ENCODE data around the gene AKIRIN2. TPM values are rescaled to one million over a fixed set of nuclear protein-coding genes. Genes with fewer than 3 reads are reported as not detected.

Gene AKIRIN2
- total and polyA plus RNA-seq, 4 donors = 11.0 to 18.8 (median 14.4) TPM

- DNase-seq (ENCODE audit: low spot score) = peak; percentile 46
- peaks cover 8 to 39% (median 16%) of the 10 kb centered on the region in 4 donors for H3K4me1 ChIP-seq (ENCODE audit: control insufficient read depth in 4 of 4, insufficient read depth in 4 of 4, low read length in 3 of 4)
- WGBS = 0% methylated on average over 18 of the region's 18 CpGs
Observed at GRCh38 chr6:87700397-87701343, 1.4 kb downstream of the AKIRIN2 start.

More at GRCh38 chr6:87700397-87701343, 1.4 kb downstream of the AKIRIN2 start:
- H3K27me3 ChIP-seq (ENCODE audit: control insufficient read depth in 4 of 4, insufficient read depth in 4 of 4, low read length in 3 of 4) = no peaks in the 10 kb centered on the region
- peak overlapping the region; percentile 73 to 100 (median 98) for H3K4me3 ChIP-seq (ENCODE audit: low read depth in 1 of 3, low read length in 3 of 3)
- TF ChIP-seq RXRA (IDR thresholded peaks at IDR 0.05) (peak; percentile 29 to 48), YY1 (IDR thresholded peaks at IDR 0.05) (no peak), ATF3 (IDR thresholded peaks at IDR 0.05) (no peak), FOXA1 (IDR thresholded peaks at IDR 0.05) (no peak), JUND (IDR thresholded peaks at IDR 0.05) (peak in 1 of 2 donors; percentile 50), RAD21 (IDR thresholded peaks at IDR 0.05) (peak; percentile 53 to 62), HNF4A (conservative IDR thresholded peaks at IDR 0.05) (peak; percentile 21), GABPA (IDR thresholded peaks at IDR 0.05 in 1 of 2, conservative IDR thresholded peaks at IDR 0.05 in 1 of 2) (peak in 1 of 2 donors; percentile 49), FOXA2 (IDR thresholded peaks at IDR 0.05) (no peak), EGR1 (IDR thresholded peaks at IDR 0.05; ENCODE audit: low read depth in 2 of 2) (peak in 1 of 2 donors; percentile 5), CTCF (IDR thresholded peaks at IDR 0.05; ENCODE audit: low read depth, low read length, missing input control) (no peak), HNF4G (IDR thresholded peaks at IDR 0.05) (no peak), TAF1 (conservative IDR thresholded peaks at IDR 0.05) (peak; percentile 68), REST (IDR thresholded peaks at IDR 0.05) (peak; percentile 47), NR2F2 (IDR thresholded peaks at IDR 0.05) (peak; percentile 21), SP1 (IDR thresholded peaks at IDR 0.05) (no peak)
- TF ChIP-seq, protein P1, sequence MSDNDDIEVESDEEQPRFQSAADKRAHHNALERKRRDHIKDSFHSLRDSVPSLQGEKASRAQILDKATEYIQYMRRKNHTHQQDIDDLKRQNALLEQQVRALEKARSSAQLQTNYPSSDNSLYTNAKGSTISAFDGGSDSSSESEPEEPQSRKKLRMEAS (IDR thresholded peaks at IDR 0.05) = no peak
- TF ChIP-seq, protein P2, sequence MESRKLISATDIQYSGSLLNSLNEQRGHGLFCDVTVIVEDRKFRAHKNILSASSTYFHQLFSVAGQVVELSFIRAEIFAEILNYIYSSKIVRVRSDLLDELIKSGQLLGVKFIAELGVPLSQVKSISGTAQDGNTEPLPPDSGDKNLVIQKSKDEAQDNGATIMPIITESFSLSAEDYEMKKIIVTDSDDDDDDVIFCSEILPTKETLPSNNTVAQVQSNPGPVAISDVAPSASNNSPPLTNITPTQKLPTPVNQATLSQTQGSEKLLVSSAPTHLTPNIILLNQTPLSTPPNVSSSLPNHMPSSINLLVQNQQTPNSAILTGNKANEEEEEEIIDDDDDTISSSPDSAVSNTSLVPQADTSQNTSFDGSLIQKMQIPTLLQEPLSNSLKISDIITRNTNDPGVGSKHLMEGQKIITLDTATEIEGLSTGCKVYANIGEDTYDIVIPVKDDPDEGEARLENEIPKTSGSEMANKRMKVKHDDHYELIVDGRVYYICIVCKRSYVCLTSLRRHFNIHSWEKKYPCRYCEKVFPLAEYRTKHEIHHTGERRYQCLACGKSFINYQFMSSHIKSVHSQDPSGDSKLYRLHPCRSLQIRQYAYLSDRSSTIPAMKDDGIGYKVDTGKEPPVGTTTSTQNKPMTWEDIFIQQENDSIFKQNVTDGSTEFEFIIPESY (IDR thresholded peaks at IDR 0.05) = no peak
- peak overlapping the region; percentile 86 to 98 for H3K9ac ChIP-seq (ENCODE audit: low read depth in 1 of 2, low read length in 2 of 2)
- H3K27ac ChIP-seq (ENCODE audit: low read depth in 1 of 2, low read length in 2 of 2) = peak overlapping the region; percentile 98 to 99
- no peaks in the 10 kb centered on the region for H3K36me3 ChIP-seq (ENCODE audit: control insufficient read depth in 4 of 4, insufficient read depth in 3 of 4, low read depth in 1 of 4, low read length in 3 of 4)
- no peaks in the 10 kb centered on the region for H3K9me3 ChIP-seq (ENCODE audit: control insufficient read depth in 4 of 4, low read length in 3 of 4)
